Astrocyte (in vitro differentiated cells and primary cell): ENCODE measurements around the gene C13orf46.

Experiments
- CTCF ChIP-seq: IDR thresholded peaks from 2 replicates; pipeline ENCODE4 v1.5.1; 2011; ENCODE audit warnings: low read depth, mild to moderate bottlenecking, inconsistent platforms, low read length, moderate library complexity; ENCODE audit not compliant: insufficient read depth
- EZH2 ChIP-seq: IDR thresholded peaks from 2 replicates; pipeline ENCODE4 v1.6.1; 2012; ENCODE audit warnings: mild to moderate bottlenecking, low read length, inconsistent platforms; ENCODE audit not compliant: insufficient read depth

- TF ChIP-seq CTCF (no peak), EZH2 (no peak)
Observed at GRCh38 chr13:113965968-113966884, 7.7 kb downstream of the C13orf46 start.
